GM19043 (cell line): ENCODE data around the gene YPEL3.
A peak's percentile ranks its signal among the peaks of the same experiment; 100 is the strongest.

Experiments used
- ATAC-seq: cut with Tn5 transposase; IDR thresholded peaks from one replicate; pipeline ENCODE4 v1.9.1; 2021; ENCODE audit warnings: low read depth; ENCODE audit not compliant: unreplicated experiment

The YPEL3 gene

DNA sequence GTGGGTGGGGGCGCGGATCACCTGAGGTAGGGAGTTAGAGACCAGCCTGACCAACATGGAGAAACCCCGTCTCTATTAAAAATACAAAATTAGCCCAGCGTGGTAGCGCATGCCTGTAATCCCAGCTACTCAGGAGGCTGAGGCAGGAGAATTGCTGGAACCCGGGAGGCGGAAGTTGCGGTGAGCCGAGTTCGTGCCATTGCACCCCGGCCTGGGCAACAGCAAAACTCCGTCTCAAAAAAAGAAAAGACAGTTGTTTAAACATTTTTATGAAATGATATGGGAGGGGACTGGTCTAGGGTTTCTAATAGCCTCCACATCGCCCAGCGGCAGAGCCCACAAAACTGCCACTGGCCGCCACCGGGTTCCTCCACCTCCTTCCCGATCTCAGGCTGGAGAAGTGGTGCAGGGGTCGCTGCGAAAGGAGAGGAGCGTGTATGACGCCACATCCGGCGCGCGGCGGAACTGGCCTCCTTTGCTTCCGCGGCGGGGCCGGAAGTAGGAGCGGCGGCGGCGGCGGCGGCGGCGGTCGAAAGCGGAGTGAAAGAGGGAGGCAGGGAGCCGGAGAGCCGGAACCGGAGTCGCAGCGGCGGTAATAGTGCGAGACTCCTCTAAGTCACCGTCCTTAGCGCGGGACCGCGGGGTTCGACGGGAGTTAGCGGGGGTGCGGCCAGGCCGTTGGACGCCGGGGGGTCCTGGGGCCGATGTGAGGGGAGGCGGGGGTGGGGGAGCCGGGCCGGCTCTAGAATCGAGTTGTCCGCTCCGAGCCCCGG, 20.3 kb downstream of the YPEL3 start, which contains the start of gene PPP4C:
PPP4C (plus strand) TSS at position 492 of the 773 bp plus-strand sequence. CDS start 384 bp downstream, outside the sequence.
- no peak for ATAC-seq

DNA sequence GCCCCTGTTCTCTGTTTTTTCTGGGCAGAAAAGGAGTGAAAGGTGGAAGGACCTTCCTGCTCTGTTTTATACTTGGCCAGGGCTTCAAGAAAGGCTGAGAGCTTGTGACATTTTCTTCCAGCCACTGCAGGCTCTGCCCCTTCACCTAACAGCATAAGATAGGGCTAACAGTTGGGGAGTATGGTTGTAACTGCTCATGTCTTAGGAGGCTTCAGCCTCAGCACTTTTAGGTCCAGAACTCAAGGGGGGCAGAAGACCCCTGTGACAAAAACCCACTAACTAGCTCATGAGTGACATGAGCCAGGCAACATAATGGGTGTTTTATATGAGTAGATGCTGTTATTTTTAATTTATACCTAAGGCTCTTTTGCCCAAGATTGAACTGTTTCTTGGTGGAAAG, 25.5 kb downstream of the YPEL3 start:
- no peak for ATAC-seq

DNA sequence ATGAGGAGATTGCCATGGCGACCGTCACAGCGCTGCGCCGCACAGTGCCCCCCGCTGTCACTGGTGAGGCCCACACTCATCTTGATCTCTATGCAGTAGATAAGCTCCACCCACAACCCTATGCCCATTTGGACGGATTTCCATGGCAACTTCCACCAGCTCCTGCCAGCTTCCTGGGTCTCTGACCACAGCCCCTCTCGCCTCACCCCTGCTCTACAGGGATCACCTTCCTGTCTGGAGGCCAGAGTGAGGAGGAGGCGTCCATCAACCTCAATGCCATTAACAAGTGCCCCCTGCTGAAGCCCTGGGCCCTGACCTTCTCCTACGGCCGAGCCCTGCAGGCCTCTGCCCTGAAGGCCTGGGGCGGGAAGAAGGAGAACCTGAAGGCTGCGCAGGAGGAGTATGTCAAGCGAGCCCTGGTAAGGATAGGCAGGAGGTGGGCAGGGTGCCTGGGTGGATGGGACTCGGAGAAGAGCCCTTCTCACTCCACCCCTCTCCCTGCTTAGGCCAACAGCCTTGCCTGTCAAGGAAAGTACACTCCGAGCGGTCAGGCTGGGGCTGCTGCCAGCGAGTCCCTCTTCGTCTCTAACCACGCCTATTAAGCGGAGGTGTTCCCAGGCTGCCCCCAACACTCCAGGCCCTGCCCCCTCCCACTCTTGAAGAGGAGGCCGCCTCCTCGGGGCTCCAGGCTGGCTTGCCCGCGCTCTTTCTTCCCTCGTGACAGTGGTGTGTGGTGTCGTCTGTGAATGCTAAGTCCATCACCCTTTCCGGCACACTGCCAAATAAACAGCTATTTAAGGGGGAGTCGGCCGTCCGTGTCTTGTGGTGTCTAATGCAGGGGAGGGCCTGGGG, 26.2 kb downstream of the YPEL3 start:
- ATAC-seq: no peak

DNA sequence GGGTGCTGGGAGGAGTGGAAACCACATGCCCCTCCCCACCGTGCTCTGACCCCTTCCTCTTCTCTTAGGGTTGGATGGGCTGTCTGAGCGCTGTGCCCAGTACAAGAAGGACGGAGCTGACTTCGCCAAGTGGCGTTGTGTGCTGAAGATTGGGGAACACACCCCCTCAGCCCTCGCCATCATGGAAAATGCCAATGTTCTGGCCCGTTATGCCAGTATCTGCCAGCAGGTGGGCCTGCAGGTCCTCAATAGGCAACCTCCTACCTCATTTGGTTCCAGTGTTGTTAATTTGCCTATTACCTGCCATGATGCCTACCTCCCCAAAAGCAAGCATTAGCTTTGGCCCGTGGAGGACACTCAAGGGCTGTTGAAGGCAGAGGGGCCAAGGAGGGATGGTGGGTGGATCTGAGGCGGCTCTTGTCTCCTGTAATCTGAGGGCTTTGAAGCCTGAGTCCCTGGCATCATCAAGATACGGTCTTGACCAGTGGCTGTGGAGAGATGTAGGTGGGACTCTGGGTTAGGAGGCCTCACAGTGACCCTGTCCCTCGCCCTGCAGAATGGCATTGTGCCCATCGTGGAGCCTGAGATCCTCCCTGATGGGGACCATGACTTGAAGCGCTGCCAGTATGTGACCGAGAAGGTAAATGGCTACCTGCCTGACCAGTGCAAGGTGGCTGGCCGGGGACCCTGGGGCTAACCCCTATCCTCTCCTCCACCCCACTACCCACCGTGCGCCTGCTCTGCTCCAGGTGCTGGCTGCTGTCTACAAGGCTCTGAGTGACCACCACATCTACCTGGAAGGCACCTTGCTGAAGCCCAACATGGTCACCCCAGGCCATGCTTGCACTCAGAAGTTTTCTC, 27.0 kb downstream of the YPEL3 start:
- no peak for ATAC-seq

DNA sequence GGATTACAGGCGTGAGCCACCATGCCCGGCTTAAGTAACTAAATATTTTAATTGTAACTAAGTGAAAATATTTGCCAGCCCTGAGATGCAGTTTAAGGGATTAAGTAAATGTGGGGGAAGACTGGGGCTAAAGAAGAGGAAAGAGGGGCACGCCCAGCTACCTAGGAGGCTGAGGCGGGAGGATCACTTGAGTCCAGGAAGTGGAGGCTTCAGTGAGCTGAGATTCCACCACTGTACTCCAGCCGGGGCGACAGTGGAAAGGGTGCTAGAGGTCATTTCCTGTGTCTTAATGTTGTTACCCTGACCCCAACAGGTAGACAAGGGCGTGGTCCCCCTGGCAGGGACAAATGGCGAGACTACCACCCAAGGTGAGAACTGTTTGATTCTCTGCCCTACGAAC, 27.7 kb downstream of the YPEL3 start:
- no peak for ATAC-seq

DNA sequence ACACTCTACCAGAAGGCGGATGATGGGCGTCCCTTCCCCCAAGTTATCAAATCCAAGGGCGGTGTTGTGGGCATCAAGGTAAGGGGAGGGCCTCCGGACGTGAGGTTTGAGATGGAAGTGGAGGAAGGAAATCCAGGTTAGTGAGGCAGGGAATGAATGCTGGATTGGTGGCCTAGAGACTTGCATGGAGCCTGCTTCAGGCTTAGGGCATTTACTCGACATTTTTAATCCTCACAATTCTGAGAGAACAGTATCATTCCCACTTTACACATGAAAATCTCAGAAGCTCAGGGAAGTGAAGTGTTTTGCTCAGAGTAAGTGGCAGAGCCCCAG, 28.5 kb downstream of the YPEL3 start:
- ATAC-seq: no peak

DNA sequence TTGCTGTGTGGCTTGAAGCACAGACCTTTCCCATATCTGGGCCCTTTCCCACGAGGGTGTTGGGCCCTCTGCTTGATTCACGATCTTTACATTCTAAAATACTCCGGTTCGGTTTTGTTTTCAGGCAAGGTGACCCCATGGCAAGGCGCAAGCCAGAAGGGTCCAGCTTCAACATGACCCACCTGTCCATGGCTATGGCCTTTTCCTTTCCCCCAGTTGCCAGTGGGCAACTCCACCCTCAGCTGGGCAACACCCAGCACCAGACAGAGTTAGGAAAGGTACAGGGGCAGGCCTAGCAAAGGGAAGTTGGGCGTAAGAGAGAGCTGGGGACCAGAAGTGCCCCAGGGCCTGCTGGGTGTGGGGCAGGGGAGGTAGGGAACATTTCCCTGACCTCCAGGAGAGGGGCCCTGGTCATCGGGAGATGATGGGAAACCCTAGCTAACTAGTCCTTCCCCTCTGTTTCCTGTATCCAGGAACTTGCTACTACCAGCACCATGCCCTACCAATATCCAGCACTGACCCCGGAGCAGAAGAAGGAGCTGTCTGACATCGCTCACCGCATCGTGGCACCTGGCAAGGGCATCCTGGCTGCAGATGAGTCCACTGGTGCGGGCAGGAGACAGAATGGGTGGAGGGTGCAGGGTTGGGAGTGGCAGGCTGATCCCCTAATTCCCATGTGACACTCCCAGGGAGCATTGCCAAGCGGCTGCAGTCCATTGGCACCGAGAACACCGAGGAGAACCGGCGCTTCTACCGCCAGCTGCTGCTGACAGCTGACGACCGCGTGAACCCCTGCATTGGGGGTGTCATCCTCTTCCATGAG, 29.0 kb downstream of the YPEL3 start:
- ATAC-seq: no peak

DNA sequence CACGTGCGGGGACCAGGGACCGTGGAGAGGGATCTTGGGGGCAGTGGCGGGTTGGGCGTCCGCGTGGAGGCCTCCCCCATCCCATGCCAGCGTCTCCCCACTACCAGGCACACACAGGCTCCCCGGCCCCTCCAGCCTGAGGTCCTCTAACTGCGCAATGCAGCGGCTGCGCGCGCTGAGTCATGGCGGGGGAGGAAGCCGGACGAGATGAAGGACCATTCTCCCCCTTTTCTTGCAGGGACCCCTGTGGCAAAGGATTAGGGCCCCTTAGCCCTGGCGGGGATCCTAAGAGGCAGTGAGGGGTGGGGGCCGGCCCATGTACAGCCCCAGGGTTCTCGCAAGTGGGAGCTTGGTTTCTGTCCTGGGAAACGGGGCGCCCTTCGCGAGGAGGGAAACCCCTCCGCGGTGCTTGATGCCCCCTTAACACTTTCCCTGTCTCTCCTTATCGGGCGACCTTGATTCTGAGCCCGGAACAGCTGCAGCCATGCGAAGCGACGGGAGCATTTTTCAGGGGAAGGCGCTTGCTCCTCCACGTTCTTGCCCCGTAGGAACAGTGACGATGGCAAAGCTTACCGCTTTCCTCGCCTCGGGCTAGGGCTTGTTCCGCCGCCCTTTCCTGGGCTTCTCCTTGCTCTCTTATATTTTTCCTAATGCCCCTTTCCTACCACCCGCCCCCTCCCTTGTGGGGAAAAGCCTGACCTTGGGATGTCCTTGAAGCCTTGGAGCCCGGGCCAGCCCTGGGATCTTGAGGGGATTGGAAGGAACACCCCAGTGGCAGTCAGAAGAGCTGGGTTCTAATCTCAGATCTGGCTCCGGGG, 29.9 kb downstream of the YPEL3 start:
- no peak for ATAC-seq

DNA sequence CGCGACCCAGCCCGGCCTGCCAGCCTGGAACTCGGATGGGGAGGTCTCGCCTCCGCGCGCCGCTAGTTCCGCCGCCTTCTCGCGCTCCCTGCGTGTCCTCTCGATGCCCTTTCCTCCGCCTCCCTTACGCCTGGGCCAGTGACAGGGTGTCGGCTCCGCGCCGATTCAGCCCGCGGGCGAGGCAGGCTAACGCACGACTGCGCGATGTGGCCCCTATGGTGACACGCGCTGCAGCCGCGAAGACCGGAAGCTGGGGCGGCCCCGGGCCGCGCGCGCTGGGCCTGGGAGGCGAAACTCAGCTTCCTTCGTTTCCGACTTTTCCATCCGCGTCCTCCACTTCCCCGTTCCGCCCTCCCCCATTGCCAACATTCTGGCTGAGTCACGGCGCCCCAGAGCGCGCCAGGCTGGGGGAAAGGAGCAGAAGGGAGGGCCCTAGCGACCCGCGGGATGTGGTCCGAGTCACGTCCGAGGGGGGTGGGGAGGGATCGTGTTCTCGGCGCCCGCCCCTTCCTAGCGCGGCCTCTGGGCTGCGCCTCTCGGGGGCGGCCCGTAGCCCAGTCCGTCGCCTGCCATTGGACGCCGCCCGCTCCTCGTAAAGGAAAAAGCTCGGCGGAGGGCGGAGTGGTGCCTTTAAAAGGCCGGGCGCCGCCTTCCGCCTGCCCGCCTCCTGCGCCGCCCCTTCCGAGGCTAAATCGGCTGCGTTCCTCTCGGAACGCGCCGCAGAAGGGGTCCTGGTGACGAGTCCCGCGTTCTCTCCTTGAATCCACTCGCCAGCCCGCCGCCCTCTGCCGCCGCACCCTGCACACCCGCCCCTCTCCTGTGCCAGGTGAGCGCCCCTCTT, 30.7 kb downstream of the YPEL3 start, which contains the start of gene ALDOA:
ALDOA (plus strand) TSS at position 659 of the 841 bp plus-strand sequence. CDS start 1,138 bp downstream, outside the sequence.
- peak; percentile 75 for ATAC-seq

DNA sequence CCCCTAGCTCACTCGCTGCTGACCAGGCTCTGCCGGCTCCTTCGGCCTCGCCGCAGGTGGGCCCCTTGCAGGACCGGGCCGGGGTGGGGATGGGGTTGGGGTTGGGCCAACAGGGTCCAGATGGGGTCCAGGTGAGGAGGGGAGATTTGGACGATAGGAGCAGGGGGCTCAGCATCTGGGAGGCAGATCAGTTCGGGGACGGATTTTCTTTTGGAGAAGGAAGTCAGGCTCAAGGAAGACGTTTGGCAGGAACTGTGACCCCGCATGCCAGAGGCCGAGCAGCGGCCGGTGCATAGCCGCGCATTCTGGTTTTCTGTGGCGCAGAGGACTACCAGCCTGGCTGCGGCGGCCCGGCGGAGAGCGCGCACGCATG, 31.3 kb downstream of the YPEL3 start:
- ATAC-seq: no peak

DNA sequence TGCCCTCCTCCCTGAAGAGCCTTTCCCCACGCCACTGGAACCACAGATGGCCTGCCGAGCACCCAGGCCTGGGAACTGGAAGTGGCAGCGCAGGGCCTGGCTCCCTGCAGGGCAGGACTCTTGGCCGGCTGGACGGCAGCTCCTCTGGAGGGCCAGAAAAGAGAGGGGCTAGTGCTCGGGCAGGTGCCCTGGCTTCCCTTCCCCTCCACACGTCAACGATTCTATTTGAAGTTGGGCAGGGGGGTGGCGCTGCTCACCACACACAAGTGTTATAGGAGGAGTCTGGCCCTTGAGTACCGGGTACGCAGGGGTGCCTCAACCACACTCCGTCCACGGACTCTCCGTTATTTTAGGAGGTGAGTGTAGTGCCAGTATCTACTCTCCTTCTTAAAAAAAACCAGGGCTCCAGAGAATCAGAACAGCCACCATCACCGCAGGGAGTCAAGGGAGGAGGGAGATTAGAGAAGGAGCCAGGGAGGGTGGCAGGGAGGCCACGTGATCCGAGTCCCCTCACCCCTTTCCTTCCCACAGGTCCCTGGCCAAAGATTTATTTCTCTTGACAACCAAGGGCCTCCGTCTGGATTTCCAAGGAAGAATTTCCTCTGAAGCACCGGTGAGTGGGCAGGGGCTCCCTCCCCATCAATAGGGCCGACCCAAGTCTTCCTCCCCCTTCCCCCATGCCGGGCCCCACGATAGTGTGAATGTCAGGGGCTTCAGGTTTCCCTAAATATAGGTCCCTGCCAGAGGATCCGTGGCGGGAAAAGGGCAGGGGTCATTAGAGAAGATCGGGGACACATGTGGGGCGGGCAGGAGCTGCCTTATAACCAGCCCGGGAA, 31.9 kb downstream of the YPEL3 start:
- ATAC-seq: no peak

DNA sequence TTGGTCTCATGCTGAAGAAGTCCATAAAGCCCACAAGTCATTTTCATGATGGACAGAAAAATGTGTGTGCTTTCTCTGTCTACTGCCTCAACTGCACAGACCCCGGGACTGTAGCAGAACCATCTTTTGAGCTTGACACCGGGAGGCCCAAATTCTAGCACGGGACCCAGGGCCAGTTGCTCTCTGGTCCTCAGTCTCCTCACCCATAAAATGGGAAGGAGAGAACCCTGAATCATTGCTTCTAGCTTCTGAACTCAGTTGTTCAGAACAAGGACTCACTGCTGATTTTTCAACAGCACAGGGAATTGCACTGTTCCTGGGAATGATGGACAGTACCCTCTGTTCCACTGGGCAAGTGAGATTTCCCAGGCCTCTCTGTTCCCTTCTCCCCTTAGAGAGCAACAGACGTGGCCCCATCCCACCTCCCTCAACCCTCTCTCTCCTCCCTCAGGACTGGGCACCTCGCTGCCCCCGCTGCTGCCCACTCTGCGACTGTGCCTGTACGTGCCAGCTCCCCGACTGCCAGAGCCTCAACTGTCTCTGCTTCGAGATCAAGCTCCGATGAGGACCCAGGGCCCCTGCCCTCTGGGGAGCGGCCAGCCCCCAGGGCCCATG, 32.6 kb downstream of the YPEL3 start:
- ATAC-seq: no peak

DNA sequence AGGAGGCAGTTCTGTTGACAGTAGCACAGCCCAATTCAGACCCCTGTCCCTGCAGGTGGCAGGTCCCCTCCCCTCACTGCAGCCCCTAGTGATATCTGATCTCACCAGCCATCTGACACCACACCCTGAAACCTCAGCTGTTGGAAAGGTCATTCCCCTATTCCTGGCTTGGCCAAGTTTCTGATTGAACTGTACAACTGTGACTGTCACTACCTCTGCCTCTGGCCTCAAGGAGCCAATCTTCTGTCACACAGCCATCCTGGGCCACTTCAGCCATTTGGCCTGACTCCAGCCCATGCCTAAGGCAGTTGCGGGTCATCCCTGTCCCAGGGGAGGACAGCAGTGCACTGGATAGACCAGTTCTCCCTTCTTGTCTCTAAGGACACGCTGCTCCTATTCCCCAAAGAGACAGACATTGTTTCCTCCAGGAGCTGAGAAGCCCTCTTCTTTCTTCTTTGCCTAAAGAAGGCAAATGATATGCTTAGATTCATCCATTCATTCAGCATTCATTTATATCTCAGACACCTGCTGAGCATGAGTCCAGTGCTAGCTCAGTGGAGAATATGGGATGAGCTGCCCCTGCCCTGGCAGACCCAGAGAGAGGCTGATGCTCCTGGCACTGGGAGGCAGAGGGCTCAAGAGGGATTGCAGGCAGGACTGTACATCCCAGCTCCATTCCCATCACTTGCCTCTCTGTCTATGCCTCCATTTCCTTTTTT, 35.0 kb downstream of the YPEL3 start:
- no peak for ATAC-seq

DNA sequence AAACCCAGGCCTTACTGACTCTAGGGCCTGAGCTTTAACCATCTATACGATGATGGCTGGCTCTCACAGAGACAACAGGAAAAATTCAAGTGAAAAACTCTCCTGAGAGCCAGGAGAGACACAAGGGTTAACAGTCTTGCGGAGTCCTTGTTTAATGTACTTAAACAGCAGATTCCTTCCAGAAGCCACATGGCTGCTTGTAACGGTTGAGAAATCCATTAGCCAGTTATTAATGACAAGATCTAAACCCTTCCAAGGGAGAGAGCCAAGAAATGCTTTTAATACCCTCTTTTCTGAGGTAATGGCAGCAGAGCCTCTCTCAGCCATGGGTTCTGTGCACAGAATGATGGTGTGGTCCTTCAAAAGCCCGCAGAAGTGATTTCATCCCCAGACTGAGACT, 35.7 kb downstream of the YPEL3 start:
- no peak for ATAC-seq

DNA sequence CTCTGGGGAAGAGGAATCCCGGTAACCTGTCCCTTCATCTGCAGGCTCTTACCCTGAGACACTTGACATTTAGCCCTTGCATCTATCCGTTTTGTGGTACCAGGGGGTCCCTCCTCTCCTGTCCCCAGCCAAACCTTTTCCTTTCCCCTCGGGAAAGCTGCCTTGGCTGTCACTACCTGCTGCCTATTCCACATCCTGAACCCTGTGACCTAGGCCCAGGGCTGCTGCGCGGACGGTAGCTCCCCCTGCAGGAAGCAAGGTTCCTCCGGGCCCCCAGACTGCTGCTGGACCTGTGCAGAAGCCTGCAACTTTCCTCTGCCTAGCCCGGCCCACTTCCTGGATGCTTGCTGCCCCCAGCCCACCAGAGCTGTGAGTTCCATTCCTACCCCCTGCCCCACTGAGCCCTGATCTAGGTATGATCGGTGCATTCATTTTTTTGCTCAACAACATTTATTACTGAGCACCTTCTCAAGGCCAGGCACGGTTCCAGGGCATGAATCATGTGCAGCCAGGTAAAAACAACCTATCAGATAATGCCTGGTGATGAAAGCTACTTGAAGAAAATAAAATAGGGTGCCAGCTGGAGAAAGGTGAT, 41.0 kb downstream of the YPEL3 start:
- no peak for ATAC-seq

DNA sequence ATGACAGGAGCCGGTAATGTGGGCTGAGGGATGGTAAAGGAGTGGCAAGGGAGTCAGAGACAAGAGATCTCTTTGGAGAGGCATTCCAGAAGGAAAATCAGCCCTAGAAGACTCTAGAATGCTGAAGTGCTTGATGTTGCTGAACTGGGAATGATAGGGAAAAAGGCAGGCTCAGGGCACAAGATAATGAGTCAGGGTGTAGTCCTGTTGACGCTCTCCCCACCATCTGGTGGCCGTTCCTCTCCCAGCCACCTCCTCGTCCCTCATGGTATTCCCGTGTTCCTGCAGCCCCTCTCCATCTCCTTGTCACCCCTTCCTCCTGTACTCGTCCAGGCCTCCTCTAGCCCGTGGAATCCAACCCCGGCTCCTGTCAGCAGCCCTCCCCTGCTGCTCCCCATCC, 41.6 kb downstream of the YPEL3 start:
- ATAC-seq: no peak
